GM12878 (cell line): ENCODE data around the gene CUL9. TPM values are rescaled to one million over a fixed set of nuclear protein-coding genes. Genes with fewer than 3 reads are reported as not detected.

Experiments
- BMI1 ChIP-seq: fragments of 450-650 bp; IDR thresholded peaks from 2 replicates; pipeline ENCODE4 v1.6.1; 2016; ENCODE audit warnings: mild to moderate bottlenecking, moderate library complexity, borderline replicate concordance
- CBFB ChIP-seq: IDR thresholded peaks from 2 replicates; pipeline ENCODE4 v1.6.1; 2016; ENCODE audit warnings: antibody characterized with exemption, low read depth
- E2F4 ChIP-seq: IDR thresholded peaks from 2 replicates; pipeline ENCODE4 v1.6.1; 2012; ENCODE audit warnings: low read depth, low read length, improper control_type of control experiment
- EED ChIP-seq: sonication (generic); IDR thresholded peaks from 2 replicates; pipeline ENCODE4 v1.6.1; 2016; ENCODE audit warnings: antibody characterized with exemption, low read depth
- ELK1 ChIP-seq: IDR thresholded peaks from 2 replicates; pipeline ENCODE4 v1.6.1; 2012; ENCODE audit warnings: low read depth, low read length, improper control_type of control experiment
- EZH2 ChIP-seq: IDR thresholded peaks from 2 replicates; pipeline ENCODE4 v1.6.1; 2012; ENCODE audit warnings: low read depth, mild to moderate bottlenecking, control low read depth, inconsistent platforms, low read length, borderline replicate concordance; ENCODE audit not compliant: control insufficient read depth
- FOXK2 ChIP-seq: fragments of 450-650 bp; IDR thresholded peaks from 2 replicates; pipeline ENCODE4 v1.6.1; 2017; ENCODE audit warnings: mild to moderate bottlenecking, moderate library complexity
- GATAD2B ChIP-seq: fragments of 450-650 bp; conservative IDR thresholded peaks from 2 replicates; pipeline ENCODE4 v1.6.1; 2017; ENCODE audit warnings: low read depth, mild to moderate bottlenecking, moderate library complexity
- HDGF ChIP-seq: fragments of 450-650 bp; IDR thresholded peaks from 2 replicates; pipeline ENCODE4 v1.6.1; 2016; ENCODE audit warnings: antibody characterized with exemption
- KAT2A ChIP-seq: conservative IDR thresholded peaks from 2 replicates; pipeline ENCODE4 v1.6.1; 2011; ENCODE audit warnings: low read depth, low read length; ENCODE audit not compliant: control insufficient read depth
- MEF2B ChIP-seq: fragments of 450-650 bp; IDR thresholded peaks from 2 replicates; pipeline ENCODE4 v1.6.1; 2018; ENCODE audit warnings: mild to moderate bottlenecking, moderate library complexity; ENCODE audit not compliant: partially characterized antibody, poor library complexity, severe bottlenecking
- NBN ChIP-seq: fragments of 450-650 bp; IDR thresholded peaks from 2 replicates; pipeline ENCODE4 v1.6.1; 2016
- NFIC ChIP-seq: IDR thresholded peaks from 2 replicates; pipeline ENCODE4 v1.6.1; 2012; ENCODE audit warnings: low read depth, mild to moderate bottlenecking, inconsistent platforms, low read length, moderate library complexity
- NR2C2 ChIP-seq: IDR thresholded peaks from 2 replicates; pipeline ENCODE4 v1.6.1; 2011; ENCODE audit warnings: borderline replicate concordance, low read depth; ENCODE audit not compliant: control insufficient read depth, insufficient read length
- RAD21 ChIP-seq: IDR thresholded peaks from 2 replicates; pipeline ENCODE4 v1.6.1; 2011; ENCODE audit warnings: mild to moderate bottlenecking, low read depth, low read length, moderate library complexity; ENCODE audit not compliant: insufficient read depth
- RELA ChIP-seq: fragments of 450-650 bp; IDR thresholded peaks from 2 replicates; pipeline ENCODE4 v1.8.0; 2014; ENCODE audit warnings: borderline replicate concordance; ENCODE audit not compliant: partially characterized antibody
- RUNX3 ChIP-seq: IDR thresholded peaks from 2 replicates; pipeline ENCODE4 v1.6.1; 2012; ENCODE audit warnings: low read length, inconsistent platforms
- TCF7 ChIP-seq: IDR thresholded peaks from 2 replicates; pipeline ENCODE4 v1.6.1; 2014; ENCODE audit warnings: antibody characterized with exemption, borderline replicate concordance
- ZBTB4 ChIP-seq: fragments of 450-650 bp; formaldehyde crosslinking; IDR thresholded peaks from 2 replicates; pipeline ENCODE4 v1.4.0; 2022; ENCODE audit warnings: mild to moderate bottlenecking, moderate library complexity
- ZNF622 ChIP-seq: fragments of 450-650 bp; IDR thresholded peaks from 2 replicates; pipeline ENCODE4 v1.6.1; 2017; ENCODE audit warnings: mild to moderate bottlenecking, inconsistent platforms
- ZNF687 ChIP-seq: fragments of 450-650 bp; IDR thresholded peaks from 2 replicates; pipeline ENCODE4 v1.6.1; 2017; ENCODE audit warnings: mild to moderate bottlenecking, moderate library complexity
- polyA plus RNA-seq, 11 experiments: library from polyadenylated mRNA; depleted of rRNA in 4 of 11; unstranded in 6 of 11; stranded (reverse) in 5 of 11; fragments of >200 nt; fragmentation: Nextera tagmentation in 4 of 11; fragmentation: Illumina TruSeq in 1 of 11; extraction: Ambion mirVana in 4 of 11; extraction: Trizol in 1 of 11; gene quantifications; 1 replicate in 1 of 11; 2 replicates in 10 of 11; pipeline versions ENCODE4 v1.2.1 to v1.2.3, GENCODE V29; 2011 to 2016; ENCODE audit warnings: inconsistent platforms in 2 of 11, missing spikeins in 2 of 11, low read depth in 1 of 11
- total RNA-seq, 4 experiments: library from RNA; depleted of rRNA in 3 of 4; stranded (reverse); fragments of >200 nt in 3 of 4; fragmentation: Illumina TruSeq in 1 of 4; extraction: Trizol in 1 of 4; gene quantifications; 2 replicates each; pipeline versions ENCODE4 v1.2.1 to v1.2.3, GENCODE V29; 2013 to 2021

Gene CUL9
- total and polyA plus RNA-seq, 10 of the 15 experiments (the other 5 are each of a cell fraction or from before 2014, with no cell fraction given): 1.2 to 48.3 (median 17.2) TPM

- no peak for TF ChIP-seq TCF7
- TF ChIP-seq NR2C2: no peak
- peak; percentile 42 for TF ChIP-seq E2F4
- no peak for TF ChIP-seq ZNF622
- peak; percentile 21; the same call in 1 of the 2 replicates for TF ChIP-seq EED
- no peak for TF ChIP-seq EZH2
- 0 out of 2 replicates have a peak, but pooled peaks have one; percentile 55 for TF ChIP-seq NBN
- TF ChIP-seq FOXK2: no peak
- no peak; the same call in 1 of the 2 replicates for TF ChIP-seq GATAD2B
- TF ChIP-seq ZBTB4 (CRISPR knock-in tag): no peak
- TF ChIP-seq ELK1: peak; percentile 76
- peak; percentile 60 for TF ChIP-seq MEF2B
- no peak for TF ChIP-seq RAD21
- peak; percentile 97 for TF ChIP-seq HDGF
- TF ChIP-seq ZNF687: no peak
- TF ChIP-seq CBFB: no peak
- TF ChIP-seq BMI1: peak; percentile 94
- no peak for TF ChIP-seq NFIC
- no peak for TF ChIP-seq RELA
- peak; percentile 74 for TF ChIP-seq RUNX3
- TF ChIP-seq KAT2A: no peak
These were observed 7.5 kb upstream of the CUL9 start (continued) for GRCh38 chr6:43174263-43175112.
